GM21390 (cell line): Measurements from ENCODE around the gene TRIOBP.
"Not testable (repeated sequence)": the region's sequence is repeated elsewhere in the genome, so short reads cannot be mapped to it uniquely, and the experiment has no call there.

Source experiments
- ATAC-seq: cut with Tn5 transposase; IDR thresholded peaks from one replicate; pipeline ENCODE4 v1.9.1; 2021; ENCODE audit not compliant: unreplicated experiment

Gene TRIOBP

GRCh38 chr22:37696657-37697537 lies at the start of gene TRIOBP:
Gene TRIOBP, plus strand, starts transcription at chr22:37697048. Its CDS starts 4,318 bp downstream, at chr22:37701366.
- ATAC-seq, result peak; percentile 70

DNA sequence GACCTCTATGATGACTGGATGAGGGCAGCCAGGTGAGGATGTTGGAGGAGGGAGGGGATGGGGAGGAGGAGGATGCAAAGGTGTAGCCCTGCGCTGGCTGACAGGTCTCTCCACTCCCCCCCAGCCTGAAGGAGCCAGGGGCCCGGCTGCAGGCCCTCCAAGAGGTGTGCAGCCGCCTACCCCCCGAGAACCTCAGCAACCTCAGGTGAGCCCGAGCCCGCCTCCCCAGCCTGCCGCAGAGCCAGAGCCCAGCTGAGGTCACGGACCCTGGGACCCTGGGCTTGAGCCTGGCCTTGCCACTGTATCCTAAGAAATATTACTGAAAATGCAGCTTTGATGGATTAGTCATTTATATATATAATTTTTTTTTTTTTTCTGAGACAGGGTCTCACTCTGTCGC lies 49.5 kb upstream of the TRIOBP start:
- ATAC-seq, result no peak

DNA sequence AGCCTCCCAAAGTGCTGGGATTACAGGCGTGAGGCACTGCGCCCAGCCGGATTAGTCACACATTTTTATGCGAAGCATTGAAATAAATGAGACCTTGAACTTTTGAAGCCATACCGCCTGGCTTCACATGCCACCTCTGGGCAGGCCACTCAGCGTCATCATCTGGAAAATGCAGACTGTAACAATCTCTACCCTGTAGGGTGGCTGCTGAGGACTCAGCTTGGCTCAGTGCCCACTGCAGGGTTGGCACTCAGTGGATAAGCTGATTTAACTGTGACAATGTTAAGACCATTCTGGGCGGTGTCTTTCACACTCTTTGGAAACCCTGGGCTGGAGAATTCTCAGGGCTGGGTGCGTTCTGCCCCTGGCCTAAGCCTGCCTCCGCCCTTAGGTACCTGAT lies 48.9 kb upstream of the TRIOBP start:
- ATAC-seq, result no peak

DNA sequence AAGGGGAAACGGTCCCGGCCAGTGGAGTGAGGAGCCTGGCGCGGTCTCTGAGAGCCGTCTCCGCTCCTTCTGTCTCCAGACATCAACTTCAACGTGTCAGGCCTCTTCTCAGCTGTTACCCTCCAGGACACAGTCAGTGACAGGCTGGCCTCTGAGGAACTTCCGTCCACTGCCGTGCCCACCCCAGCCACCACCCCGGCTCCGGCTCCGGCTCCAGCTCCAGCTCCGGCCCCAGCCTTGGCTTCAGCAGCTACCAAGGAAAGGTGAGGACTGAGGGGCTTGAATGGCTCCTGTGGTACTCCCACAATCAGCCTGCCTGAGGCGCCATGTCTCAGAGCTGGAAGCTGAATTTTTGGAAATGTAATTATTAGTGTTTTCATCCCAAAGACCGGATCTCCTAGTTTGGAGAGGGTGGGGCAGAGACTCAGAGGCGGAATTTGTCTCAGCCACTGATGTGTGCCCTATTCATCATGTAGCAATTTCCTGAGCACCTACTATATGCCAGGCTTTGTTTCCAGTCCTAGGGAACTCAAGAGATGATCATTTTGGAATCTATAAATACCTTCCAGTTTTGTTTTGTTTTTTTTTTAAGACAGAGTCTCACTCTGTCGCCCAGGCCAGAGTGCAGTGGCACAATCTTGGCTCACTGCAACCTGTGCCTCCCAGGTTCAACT lies 46.2 kb upstream of the TRIOBP start:
- ATAC-seq, result no peak

DNA sequence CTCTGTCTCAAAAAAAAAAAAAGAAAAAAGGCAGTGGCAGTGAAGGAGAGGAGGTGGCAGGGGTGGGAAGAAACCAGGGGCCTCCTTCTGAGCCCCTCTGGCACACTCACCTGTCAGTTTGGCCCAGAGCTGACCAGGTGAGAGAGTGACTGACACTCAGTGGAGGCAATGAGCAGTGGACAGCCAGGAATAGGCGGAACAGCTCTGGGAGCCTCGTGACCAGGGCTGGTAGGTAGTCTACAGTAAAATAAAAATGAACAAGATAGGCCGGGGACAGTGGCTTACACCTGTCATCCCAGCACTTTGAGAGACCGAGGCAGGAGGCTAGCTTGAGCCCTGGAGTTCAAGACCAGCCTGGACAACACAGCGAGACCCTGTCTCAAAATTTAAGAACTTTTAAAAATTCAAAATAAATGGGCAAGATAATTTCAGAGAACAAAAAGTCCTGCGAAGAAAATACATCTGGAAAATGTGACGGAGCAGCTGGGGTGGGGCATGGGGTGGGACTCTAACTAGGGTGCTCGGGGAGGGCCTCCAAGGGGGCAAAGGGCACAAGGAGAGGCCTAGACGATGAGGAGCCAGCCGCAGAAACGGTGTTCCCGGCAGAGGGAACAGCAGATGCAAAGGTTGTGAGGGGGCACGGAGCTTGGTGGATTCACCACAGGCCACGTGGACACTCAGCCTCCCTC lies 42.1 kb upstream of the TRIOBP start:
- no peak for ATAC-seq

- no peak for ATAC-seq
Measured at GRCh38 chr22:37655252-37655563, 41.6 kb upstream of the TRIOBP start.

GRCh38 chr22:37656583-37656982 lies 40.3 kb upstream of the TRIOBP start:
- ATAC-seq, result not testable (repeated sequence)

- ATAC-seq, result no peak
Measured at GRCh38 chr22:37657590-37658132, 39.2 kb upstream of the TRIOBP start.

DNA sequence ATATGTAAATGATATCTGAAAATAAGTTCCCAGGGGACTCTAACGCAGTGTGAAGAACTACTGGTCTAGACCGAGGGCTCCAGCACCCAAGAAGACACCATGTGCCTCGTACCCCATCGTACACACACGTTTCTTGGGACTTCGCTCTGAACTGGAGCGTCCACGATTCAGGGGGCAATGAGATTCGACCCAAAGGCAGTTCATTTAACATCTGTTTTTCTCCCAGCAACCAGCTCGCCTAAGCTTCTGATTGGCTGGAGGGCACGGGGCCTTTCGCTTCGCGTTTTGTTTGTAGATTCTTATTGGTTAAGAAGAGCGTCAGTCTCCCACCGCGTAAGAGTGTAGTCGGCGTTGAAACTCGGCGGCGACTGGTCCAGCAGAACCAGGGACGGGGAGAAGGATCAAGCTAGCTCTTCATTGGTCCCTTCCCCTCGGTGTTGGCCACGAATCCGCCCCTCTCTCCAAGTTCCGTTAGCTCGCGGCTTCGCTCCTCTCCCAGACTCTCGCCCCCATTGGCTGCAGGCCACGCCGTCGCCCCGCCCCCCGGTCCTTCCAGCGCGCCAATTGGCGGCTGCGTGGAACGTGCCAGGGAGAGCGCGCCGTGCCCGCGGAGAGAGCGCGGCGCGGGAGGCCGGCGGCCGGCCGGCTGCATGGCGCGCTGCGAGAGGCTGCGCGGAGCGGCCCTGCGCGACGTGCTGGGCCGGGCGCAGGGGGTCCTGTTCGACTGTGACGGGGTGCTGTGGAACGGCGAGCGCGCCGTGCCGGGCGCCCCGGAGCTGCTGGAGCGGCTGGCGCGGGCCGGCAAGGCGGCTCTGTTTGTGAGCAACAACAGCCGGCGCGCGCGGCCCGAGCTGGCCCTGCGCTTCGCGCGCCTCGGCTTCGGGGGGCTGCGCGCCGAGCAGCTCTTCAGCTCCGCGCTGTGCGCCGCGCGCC lies 38.4 kb upstream of the TRIOBP start, which contains the start of gene PDXP:
Gene PDXP, plus strand, starts transcription at position 591 of the 933 bp plus-strand sequence. Its CDS starts 60 bp downstream, at position 651.
- ATAC-seq, result peak; percentile 75

- peak; percentile 9 for ATAC-seq
Measured at GRCh38 chr22:37659066-37659896, 37.6 kb upstream of the TRIOBP start.

DNA sequence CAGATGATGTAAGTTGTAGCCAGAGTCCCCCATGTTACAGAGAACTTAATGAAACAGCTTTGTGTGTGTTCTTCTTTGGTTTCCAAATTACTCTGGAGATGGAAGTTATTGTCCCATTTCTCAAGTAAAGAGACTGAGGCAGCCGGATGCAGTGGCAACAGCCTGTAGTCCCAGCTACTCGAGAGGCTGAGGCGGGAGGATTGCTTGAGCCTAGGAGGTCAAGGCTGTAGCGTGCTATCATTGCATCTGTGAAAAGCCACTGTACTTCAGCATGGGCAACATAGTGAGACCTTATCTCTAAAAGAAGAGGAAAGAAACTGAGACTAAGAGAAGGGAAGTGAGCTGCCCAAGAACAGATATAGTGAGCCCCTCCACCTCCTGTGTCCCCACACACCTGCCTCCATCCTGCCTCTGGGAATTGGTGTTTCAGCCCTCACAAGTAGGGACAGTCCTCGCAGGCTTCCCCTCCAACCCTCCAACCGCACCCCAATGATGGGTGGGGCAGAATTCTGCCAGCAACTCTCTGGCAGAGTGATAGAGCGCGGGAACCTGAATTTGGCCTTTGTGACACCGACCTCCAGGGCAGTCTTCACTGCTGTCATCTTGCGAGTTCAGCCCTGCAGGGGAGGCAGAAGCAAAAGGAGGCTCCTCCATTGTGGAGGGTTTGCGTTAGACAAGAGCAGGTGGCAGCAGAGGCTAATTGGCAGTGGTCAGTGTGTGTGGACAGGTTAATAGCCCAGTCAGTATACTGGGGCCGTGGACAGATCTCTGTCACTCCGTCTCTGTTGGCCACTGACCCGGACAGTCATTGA lies 36.7 kb upstream of the TRIOBP start:
- no peak for ATAC-seq

GRCh38 chr22:37660709-37661045 lies 36.2 kb upstream of the TRIOBP start:
- ATAC-seq, result no peak

DNA sequence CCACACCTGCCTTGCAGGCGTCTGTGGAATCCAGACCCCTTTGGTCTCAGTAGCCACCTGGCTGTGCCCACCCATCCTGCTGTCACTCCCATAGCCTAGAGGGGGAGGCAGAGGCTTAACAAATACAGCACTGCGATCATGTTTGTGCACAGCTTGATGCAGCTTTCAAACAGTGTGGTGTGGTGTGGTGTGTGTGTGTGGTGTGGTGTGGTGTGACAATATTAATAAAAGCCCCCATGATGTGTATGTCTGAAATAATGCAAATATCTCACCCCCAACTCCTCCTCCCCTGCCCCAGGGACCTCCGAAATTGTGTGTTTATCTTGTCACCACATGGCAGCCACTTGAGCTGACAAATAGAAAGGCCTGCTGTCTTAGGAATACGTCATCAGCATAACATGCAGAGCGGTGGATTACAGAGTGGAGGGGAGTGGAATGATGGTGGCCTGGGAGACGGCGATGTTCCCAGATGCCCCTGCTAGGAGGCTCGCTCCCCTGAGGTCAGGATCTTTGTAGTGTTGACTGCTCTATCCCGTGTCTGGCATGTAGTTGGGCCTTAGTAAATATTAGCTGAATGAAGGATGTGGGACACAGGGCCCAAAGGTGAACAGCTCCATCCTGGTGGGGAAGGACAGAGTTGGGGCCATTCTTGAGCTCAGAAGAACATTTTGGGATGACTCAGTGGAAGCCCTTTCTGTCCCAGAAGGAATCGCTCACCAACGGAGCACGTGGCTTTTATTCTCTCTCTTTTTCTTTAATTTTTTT lies 35.5 kb upstream of the TRIOBP start:
- no peak for ATAC-seq

DNA sequence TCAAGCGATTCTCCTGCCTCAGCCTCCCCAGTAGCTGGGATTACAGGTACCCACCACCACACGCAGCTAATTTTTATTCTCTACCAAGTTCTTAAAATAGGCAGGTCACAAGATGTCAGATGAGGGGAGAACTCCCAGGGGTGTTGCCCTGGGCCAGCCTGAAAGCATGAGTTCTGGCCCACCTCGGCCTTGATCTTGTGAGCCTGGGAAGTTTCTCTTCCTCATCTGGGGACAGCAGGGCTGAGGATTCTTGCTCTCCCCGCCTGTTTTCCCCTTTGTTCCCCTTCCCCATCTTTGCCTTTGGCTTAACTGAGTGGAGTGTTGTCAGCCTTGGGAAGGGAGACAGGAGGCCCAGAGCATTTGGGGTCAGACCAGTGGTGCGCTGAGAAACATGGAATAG lies 34.8 kb upstream of the TRIOBP start:
- ATAC-seq, result no peak

DNA sequence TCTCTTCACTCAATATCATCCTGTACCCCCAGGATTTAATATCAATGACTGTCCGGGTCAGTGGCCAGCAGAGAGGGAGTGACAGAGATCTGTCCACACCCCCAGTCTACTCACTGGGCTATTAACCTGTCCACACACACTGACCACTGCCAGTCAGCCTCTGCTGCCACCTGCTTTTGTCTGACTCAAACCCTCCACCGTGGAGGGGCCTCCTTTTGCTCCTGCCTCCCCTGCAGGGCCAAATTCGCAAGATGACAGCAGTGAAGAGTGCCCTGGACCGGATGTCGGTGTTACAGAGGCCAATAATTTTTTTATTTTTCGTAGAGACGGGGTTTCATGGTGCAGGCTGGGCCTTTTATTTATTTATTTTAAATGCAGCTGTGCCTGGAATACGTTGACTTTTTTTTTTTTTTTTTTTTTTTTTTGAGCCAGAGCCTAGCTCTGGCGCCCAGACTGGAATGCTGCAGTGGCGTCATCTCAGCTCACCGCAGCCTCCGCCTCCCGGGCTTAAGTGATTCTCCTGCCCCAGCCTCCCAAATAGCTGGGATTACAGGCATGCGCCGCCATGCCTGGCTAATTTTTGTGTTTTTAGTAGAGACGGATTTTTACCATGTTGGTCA lies 33.2 kb upstream of the TRIOBP start:
- ATAC-seq, result no peak

- no peak for ATAC-seq
Measured at GRCh38 chr22:37664249-37665101, 32.4 kb upstream of the TRIOBP start.

DNA sequence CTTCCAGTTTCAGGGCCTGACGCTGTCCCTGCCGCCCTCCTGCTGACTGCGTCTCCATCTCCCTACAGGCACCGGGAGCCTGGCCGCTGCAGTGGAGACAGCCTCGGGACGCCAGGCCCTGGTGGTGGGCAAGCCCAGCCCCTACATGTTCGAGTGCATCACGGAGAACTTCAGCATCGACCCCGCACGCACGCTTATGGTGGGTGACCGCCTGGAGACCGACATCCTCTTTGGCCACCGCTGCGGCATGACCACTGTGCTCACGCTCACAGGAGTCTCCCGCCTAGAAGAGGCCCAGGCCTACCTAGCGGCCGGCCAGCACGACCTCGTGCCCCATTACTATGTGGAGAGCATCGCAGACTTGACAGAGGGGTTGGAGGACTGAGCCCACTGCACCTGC lies 31.4 kb upstream of the TRIOBP start:
- no peak for ATAC-seq
